AG04449 (cell line): Measurements from ENCODE around the gene SPNS2.

Source experiments
- CTCF ChIA-PET: fragments of 350-600 bp; formaldehyde crosslinking; extraction: SDS; loops from one replicate; lab custom pipeline; 2021; ENCODE audit warnings: antibody characterized with exemption; lab: Yijun Ruan, JAX
- POLR2A ChIA-PET: fragments of 400-600, 350-600 bp; formaldehyde crosslinking; extraction: SDS; loops from one replicate; lab custom pipeline; 2020; ENCODE audit warnings: antibody characterized with exemption, inconsistent platforms; lab: Yijun Ruan, JAX
- DNase-seq: peaks from one replicate; pipeline ENCODE4 v3.0.0-alpha.2; 2010; ENCODE audit warnings: low read depth, low spot score
- H3K4me3 ChIP-seq: 2 replicates; pipeline ENCODE4 v1.5.1; 2011; ENCODE audit warnings: low read depth, mild to moderate bottlenecking, control low read depth, low read length
- CTCF ChIP-seq: IDR thresholded peaks from one replicate; pipeline ENCODE4 v1.5.1; 2011; ENCODE audit warnings: mild to moderate bottlenecking, moderate library complexity, low read length, control low read depth, inconsistent platforms; ENCODE audit not compliant: insufficient read depth; ENCODE audit errors: missing control alignments

SPNS2 gene

GRCh38 chr17:4551796-4552525 is 53.3 kb downstream of the SPNS2 start:
- CTCF ChIA-PET = interaction anchor here (1.2 to 13.2 kb wide), 3 partner anchors 11 to 14 kb away, joined by 3 to 137 read pairs (median 5); no protein-coding TSS in a partner anchor
- POLR2A ChIA-PET = no interaction called here
- TF ChIP-seq CTCF = no peak
- no peak overlapping the region for H3K4me3 ChIP-seq
- no peak for DNase-seq

GRCh38 chr17:4553669-4554068 is 55.0 kb downstream of the SPNS2 start:
- no peak for DNase-seq
- CTCF ChIA-PET = interaction anchor here (1.2 to 13.2 kb wide), 3 partner anchors 10 to 133 kb away, joined by 3 to 137 read pairs (median 5); no protein-coding TSS in a partner anchor
- POLR2A ChIA-PET = interaction anchor here (0.6 kb wide), 1 partner anchor 271 kb away, joined by 3 read pairs; no protein-coding TSS in a partner anchor
- H3K4me3 ChIP-seq = peak overlapping the region; percentile 99
- TF ChIP-seq CTCF = no peak

GRCh38 chr17:4554441-4554996 is 55.8 kb downstream of the SPNS2 start:
- CTCF ChIA-PET = interaction anchor here (1.1 to 13.2 kb wide), 3 partner anchors 12 to 133 kb away, joined by 3 to 137 read pairs (median 5); no protein-coding TSS in a partner anchor
- POLR2A ChIA-PET = no interaction called here
- DNase-seq = no peak
- no peak for TF ChIP-seq CTCF
- H3K4me3 ChIP-seq = peak overlapping the region; percentile 99

- ChIA-PET CTCF (interaction anchor here (1.1 to 13.2 kb wide), 3 partner anchors 11 to 134 kb away, joined by 3 to 137 read pairs (median 5); no protein-coding TSS in a partner anchor), POLR2A (interaction anchor here (0.9 to 1.5 kb wide), 2 partner anchors 9 to 18 kb away, joined by 3 to 4 read pairs; no protein-coding TSS in a partner anchor)
- TF ChIP-seq CTCF = peak; percentile 12
- peak within 1 kb of the TSS; percentile 99 for H3K4me3 ChIP-seq
- peak; percentile 42 for DNase-seq
These were observed 56.5 kb downstream of the SPNS2 start, which contains the start of gene MYBBP1A for GRCh38 chr17:4554997-4555799. Gene MYBBP1A, minus strand, starts transcription at chr17:4555384. Its CDS starts 60 bp downstream, at chr17:4555324.

GRCh38 chr17:4555873-4556759 is 57.4 kb downstream of the SPNS2 start:
- peak overlapping the region; percentile 99 for H3K4me3 ChIP-seq
- no peak for TF ChIP-seq CTCF
- DNase-seq = no peak
- POLR2A ChIA-PET = interaction anchor here (0.9 to 1.5 kb wide), 2 partner anchors 10 to 19 kb away, joined by 3 to 4 read pairs; no protein-coding TSS in a partner anchor
- CTCF ChIA-PET = interaction anchor here (0.7 to 13.2 kb wide), 5 partner anchors 10 to 418 kb away, joined by 3 to 137 read pairs (median 5); no protein-coding TSS in a partner anchor
